Smooth muscle cell (in vitro differentiated cells): ENCODE results near the gene SCUBE1. TPM values are rescaled to one million over a fixed set of nuclear protein-coding genes. Genes with fewer than 3 reads are reported as not detected.

ENCODE experiments used
- DNase-seq: peaks from one replicate; lab custom pipeline; 2025; ENCODE audit not compliant: unreplicated experiment; lab: John Stamatoyannopoulos, UW
- H2AFZ ChIP-seq: fragments of 200-600 bp; sonication (generic); 2 replicates; pipeline ENCODE4 v1.6.0; 2016; ENCODE audit warnings: antibody characterized with exemption, low read depth, mild to moderate bottlenecking
- H3F3A ChIP-seq: fragments of 200-600 bp; sonication (generic); 2 replicates; pipeline ENCODE4 v1.6.0; 2017; ENCODE audit warnings: antibody characterized with exemption, low read depth
- H3K27ac ChIP-seq: fragments of 200-600 bp; sonication (generic); 2 replicates; pipeline ENCODE4 v1.5.1; 2016; ENCODE audit warnings: low read depth, mild to moderate bottlenecking
- H3K27me3 ChIP-seq: fragments of 200-600 bp; sonication (generic); 2 replicates; pipeline ENCODE4 v1.6.1; 2016; ENCODE audit warnings: low read depth, mild to moderate bottlenecking
- H3K36me3 ChIP-seq: fragments of 200-600 bp; sonication (generic); 2 replicates; pipeline ENCODE4 v1.5.1; 2016; ENCODE audit warnings: low read depth
- H3K4me1 ChIP-seq: fragments of 200-600 bp; sonication (generic); 2 replicates; pipeline ENCODE4 v1.5.1; 2016; ENCODE audit warnings: low read depth
- H3K4me2 ChIP-seq: fragments of 200-600 bp; sonication (generic); 2 replicates; pipeline ENCODE4 v1.6.0; 2016; ENCODE audit warnings: mild to moderate bottlenecking
- H3K4me3 ChIP-seq: fragments of 200-600 bp; sonication (generic); 2 replicates; pipeline ENCODE4 v1.5.1; 2016; ENCODE audit warnings: mild to moderate bottlenecking
- H3K79me2 ChIP-seq: fragments of 200-600 bp; sonication (generic); 2 replicates; pipeline ENCODE4 v1.6.0; 2016; ENCODE audit warnings: low read depth, mild to moderate bottlenecking
- H3K9ac ChIP-seq: fragments of 200-600 bp; sonication (generic); 2 replicates; pipeline ENCODE4 v1.6.0; 2016; ENCODE audit warnings: low read depth
- H3K9me3 ChIP-seq: fragments of 200-600 bp; sonication (generic); replicated peaks from 2 replicates; pipeline ENCODE4 v1.5.1; 2016; ENCODE audit warnings: low read depth
- H4K20me1 ChIP-seq: fragments of 200-600 bp; sonication (generic); 2 replicates; pipeline ENCODE4 v1.6.0; 2016; ENCODE audit warnings: low read depth
- CTCF ChIP-seq: fragments of 200-600 bp; sonication (generic); IDR thresholded peaks from 2 replicates; pipeline ENCODE4 v1.5.1; 2017; ENCODE audit warnings: borderline replicate concordance, mild to moderate bottlenecking, antibody characterized with exemption; ENCODE audit not compliant: insufficient read depth, poor library complexity, severe bottlenecking
- WGBS: methylation state at CpG from one replicate; pipeline ENCODE4 v1.1.7; 2016; ENCODE audit warnings: low lambda C conversion rate; 5-methylcytosine and 5-hydroxymethylcytosine counted together
- polyA plus RNA-seq: library from polyadenylated mRNA; unstranded; fragments of >200 nt; fragmentation: Nextera tagmentation; extraction: Ambion mirVana; gene quantifications from 2 replicates; pipeline ENCODE4 v1.2.1, GENCODE V29; 2016
- total RNA-seq: library from RNA; depleted of rRNA; stranded (reverse); fragments of >200 nt; gene quantifications from 2 replicates; pipeline ENCODE4 v1.2.3, GENCODE V29; 2014

SCUBE1 gene
- total and polyA plus RNA-seq, 2 experiments from 2014 or later = 13.4 to 16.3 TPM

GRCh38 chr22:43206509-43207161 lies 136.5 kb downstream of the SCUBE1 start:
- no peak for DNase-seq
- no peaks in the 10 kb centered on the region for H3K36me3 ChIP-seq

GRCh38 chr22:43205748-43206508 lies 137.2 kb downstream of the SCUBE1 start:
- WGBS = 91% methylated on average over 3 of the region's 5 CpGs
- H4K20me1 ChIP-seq = no peaks in the 10 kb centered on the region
- no peaks in the 10 kb centered on the region for H3K27me3 ChIP-seq
- TF ChIP-seq CTCF = no peak
- H3K4me3 ChIP-seq = no peak overlapping the region
- no peaks in the 10 kb centered on the region for H3K36me3 ChIP-seq
- H3K4me1 ChIP-seq = no peaks in the 10 kb centered on the region
- DNase-seq = no peak
- no peaks in the 10 kb centered on the region for H3F3A ChIP-seq
- no peak overlapping the region for H2AFZ ChIP-seq
- H3K79me2 ChIP-seq = no peaks in the 10 kb centered on the region
- no peaks in the 10 kb centered on the region for H3K9me3 ChIP-seq
- H3K27ac ChIP-seq = no peak overlapping the region
- no peak overlapping the region for H3K9ac ChIP-seq
- no peak overlapping the region for H3K4me2 ChIP-seq

More at GRCh38 chr22:43206509-43207161, 136.5 kb downstream of the SCUBE1 start:
- H3K4me2 ChIP-seq = no peak overlapping the region
- no peaks in the 10 kb centered on the region for H4K20me1 ChIP-seq
- no peaks in the 10 kb centered on the region for H3K27me3 ChIP-seq
- no peaks in the 10 kb centered on the region for H3K4me1 ChIP-seq
- no peaks in the 10 kb centered on the region for H3K79me2 ChIP-seq
- no peak overlapping the region for H3K4me3 ChIP-seq
- H3K9me3 ChIP-seq = no peaks in the 10 kb centered on the region
- no peak for TF ChIP-seq CTCF
- H2AFZ ChIP-seq = no peak overlapping the region
- WGBS = 84% methylated on average over 18 of the region's 23 CpGs
- no peaks in the 10 kb centered on the region for H3F3A ChIP-seq
- no peak overlapping the region for H3K9ac ChIP-seq
- no peak overlapping the region for H3K27ac ChIP-seq

GRCh38 chr22:43205261-43205691 lies 137.9 kb downstream of the SCUBE1 start:
- H3F3A ChIP-seq = no peaks in the 10 kb centered on the region
- no peak overlapping the region for H3K27ac ChIP-seq
- H3K4me2 ChIP-seq = no peak overlapping the region
- H3K9me3 ChIP-seq = no peaks in the 10 kb centered on the region
- H4K20me1 ChIP-seq = no peaks in the 10 kb centered on the region
- DNase-seq = no peak
- TF ChIP-seq CTCF = no peak
- 94% methylated on average over 6 of the region's 9 CpGs for WGBS
- H2AFZ ChIP-seq = no peak overlapping the region
- no peaks in the 10 kb centered on the region for H3K4me1 ChIP-seq
- no peak overlapping the region for H3K9ac ChIP-seq
- H3K79me2 ChIP-seq = no peaks in the 10 kb centered on the region
- no peak overlapping the region for H3K4me3 ChIP-seq
- no peaks in the 10 kb centered on the region for H3K27me3 ChIP-seq
- no peaks in the 10 kb centered on the region for H3K36me3 ChIP-seq
